ENCODE measurements around the gene PPP2R5D. TPM values are rescaled to one million over a fixed set of nuclear protein-coding genes. Genes with fewer than 3 reads are reported as not detected.
A peak's percentile ranks its signal among the peaks of the same experiment; 100 is the strongest.

Gene PPP2R5D
- total and polyA plus RNA-seq, 9 of the 15 experiments (the other 6 are each of a cell fraction or from before 2014, with no cell fraction given), result 1.3 to 96.1 (median 38.4) TPM

GRCh38 chr6:42935322-42935721 lies 49.0 kb upstream of the PPP2R5D start:
- FAIRE-seq, result no peak
- TF ChIP-seq ZC3H4 (CRISPR knock-in tag; IDR thresholded peaks at IDR 0.05; ENCODE audit: borderline replicate concordance) (no peak), JUN (IDR thresholded peaks at IDR 0.05; ENCODE audit: borderline replicate concordance, low read depth, low read length) (no peak), JUN (CRISPR knock-in tag; IDR thresholded peaks at IDR 0.05; ENCODE audit: borderline replicate concordance) (no peak), FOXA3 (CRISPR knock-in tag; conservative IDR thresholded peaks at IDR 0.05 in 1 of 2, IDR thresholded peaks at IDR 0.05 in 1 of 2) (no peak), ZNF584 (CRISPR knock-in tag; IDR thresholded peaks at IDR 0.05; ENCODE audit: low read depth) (no peak), EP300 (IDR thresholded peaks at IDR 0.05; ENCODE audit: low read length) (no peak), ZC3H11A (IDR thresholded peaks at IDR 0.05; ENCODE audit: low read depth, low read length) (no peak), ZNF174 (CRISPR knock-in tag; IDR thresholded peaks at IDR 0.05) (no peak), SOX6 (IDR thresholded peaks at IDR 0.05) (no peak), TFAM (CRISPR knock-in tag; conservative IDR thresholded peaks at IDR 0.05) (no peak), ZNF592 (IDR thresholded peaks at IDR 0.05) (no peak), ATF3 (IDR thresholded peaks at IDR 0.05) (no peak), ATF3 (CRISPR knock-in tag; conservative IDR thresholded peaks at IDR 0.05) (no peak), GATAD2A (IDR thresholded peaks at IDR 0.05) (no peak), HCFC1 (IDR thresholded peaks at IDR 0.05; ENCODE audit: low read depth, low read length) (no peak), ELK1 (CRISPR knock-in tag; IDR thresholded peaks at IDR 0.05) (no peak)
- TF ChIP-seq, protein P1, sequence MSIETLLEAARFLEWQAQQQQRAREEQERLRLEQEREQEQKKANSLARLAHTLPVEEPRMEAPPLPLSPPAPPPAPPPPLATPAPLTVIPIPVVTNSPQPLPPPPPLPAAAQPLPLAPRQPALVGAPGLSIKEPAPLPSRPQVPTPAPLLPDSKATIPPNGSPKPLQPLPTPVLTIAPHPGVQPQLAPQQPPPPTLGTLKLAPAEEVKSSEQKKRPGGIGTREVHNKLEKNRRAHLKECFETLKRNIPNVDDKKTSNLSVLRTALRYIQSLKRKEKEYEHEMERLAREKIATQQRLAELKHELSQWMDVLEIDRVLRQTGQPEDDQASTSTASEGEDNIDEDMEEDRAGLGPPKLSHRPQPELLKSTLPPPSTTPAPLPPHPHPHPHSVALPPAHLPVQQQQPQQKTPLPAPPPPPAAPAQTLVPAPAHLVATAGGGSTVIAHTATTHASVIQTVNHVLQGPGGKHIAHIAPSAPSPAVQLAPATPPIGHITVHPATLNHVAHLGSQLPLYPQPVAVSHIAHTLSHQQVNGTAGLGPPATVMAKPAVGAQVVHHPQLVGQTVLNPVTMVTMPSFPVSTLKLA (conservative IDR thresholded peaks at IDR 0.05), result no peak
- Histone ChIP-seq H3K9ac (ENCODE audit: insufficient read depth in 1 of 2, low read depth in 2 of 2, low read length in 2 of 2) (peak overlapping the region in 1 of 2 experiments; percentile 52; a peak in 1 of 4 replicates), H3K9me1 (ENCODE audit: control insufficient read depth, insufficient read depth, low read length) (no peaks in the 10 kb centered on the region), H3K36me3 (ENCODE audit: control insufficient read depth, insufficient read depth, low read length) (peaks cover 78% of the 10 kb centered on the region), H4K20me1 (replicated peaks; ENCODE audit: control insufficient read depth, insufficient read depth, low read length) (no peaks in the 10 kb centered on the region; the same call in 1 of the 2 replicates), H3K4me1 (replicated peaks in 1 of 2; ENCODE audit: control insufficient read depth in 2 of 2, insufficient read depth in 2 of 2, low read length in 2 of 2) (peaks cover 9 to 11% of the 10 kb centered on the region in 2 experiments; a peak in 4 of 5 replicates), H3K4me3 (no peak overlapping the region), H3K4me2 (ENCODE audit: insufficient read depth, low read length) (no peak overlapping the region), H2AFZ (ENCODE audit: low read depth, low read length) (no peak overlapping the region), H3K9me3 (replicated peaks; ENCODE audit: control insufficient read depth, insufficient read depth, low read depth, low read length) (no peaks in the 10 kb centered on the region), H3K27ac (ENCODE audit: extremely low read depth, low read depth, low read length) (no peak overlapping the region), H3K79me2 (ENCODE audit: control insufficient read depth, insufficient read depth, low read length) (peaks cover 35% of the 10 kb centered on the region), H3K27me3 (ENCODE audit: control insufficient read depth in 2 of 2, insufficient read depth in 2 of 2, low read length in 2 of 2) (no peaks in the 10 kb centered on the region)
- peak in 2 of 4 experiments; percentile 26 to 32 for DNase-seq (ENCODE audit: extremely low read depth in 1 of 4, low spot score in 3 of 4)
- no peak for ATAC-seq
- intact Hi-C loops (cut with micrococcal nuclease), result no loop called here
- BruUV-seq (replicated peaks), result no TSS peak
- 97% methylated on average over 6 of the region's 7 CpGs for WGBS (ENCODE audit: insufficient coverage, low coverage, missing lambda C conversion rate)
- ChIA-PET CTCF (ENCODE audit: low intra/inter-chr PET ratio) (no interaction called here), POLR2A (no interaction called here)
- in situ Hi-C loops (cut with MboI), result no loop called here

Measured in K562 (cell line).